HepG2 (cell line): ENCODE data around the gene GSPT1. TPM values are rescaled to one million over a fixed set of nuclear protein-coding genes. Genes with fewer than 3 reads are reported as not detected.

Experiments used
- ARNT2 ChIP-seq: sonication (generic); formaldehyde crosslinking; IDR thresholded peaks from 2 replicates; pipeline ENCODE4 v1.8.0; 2022; ENCODE audit warnings: mild to moderate bottlenecking, low read depth, missing genetic modification reagents, moderate library complexity
- HMGA1 ChIP-seq: sonication (generic); formaldehyde crosslinking; conservative IDR thresholded peaks from 2 replicates; pipeline ENCODE4 v1.4.0; 2020; ENCODE audit warnings: missing genetic modification reagents
- MIER3 ChIP-seq: IDR thresholded peaks from 2 replicates; pipeline ENCODE4 v1.6.1; 2016; ENCODE audit warnings: missing compliant biosample characterization, borderline replicate concordance
- SNAI1 ChIP-seq: sonication (generic); formaldehyde crosslinking; IDR thresholded peaks from 2 replicates; pipeline ENCODE4 v1.5.0; 2020; ENCODE audit warnings: mild to moderate bottlenecking, missing genetic modification reagents, borderline replicate concordance
- ZNF343 ChIP-seq: sonication (generic); formaldehyde crosslinking; IDR thresholded peaks from 2 replicates; pipeline ENCODE4 v1.4.0; 2020; ENCODE audit warnings: mild to moderate bottlenecking, missing genetic modification reagents
- ZNF350 ChIP-seq: sonication (generic); formaldehyde crosslinking; IDR thresholded peaks from 2 replicates; pipeline ENCODE4 v1.4.0; 2020; ENCODE audit warnings: mild to moderate bottlenecking, low read depth, missing genetic modification reagents, borderline replicate concordance
- ZNF354B ChIP-seq: sonication (generic); formaldehyde crosslinking; IDR thresholded peaks from 2 replicates; pipeline ENCODE4 v1.8.0; 2022; ENCODE audit warnings: mild to moderate bottlenecking, missing genetic modification reagents
- ZNF614 ChIP-seq: IDR thresholded peaks from 2 replicates; pipeline ENCODE4 v1.6.1; 2018; ENCODE audit warnings: missing biosample characterization, missing genetic modification reagents, inconsistent platforms, borderline replicate concordance
- ZNF678 ChIP-seq: sonication (generic); formaldehyde crosslinking; IDR thresholded peaks from 2 replicates; pipeline ENCODE4 v1.4.0; 2020; ENCODE audit warnings: mild to moderate bottlenecking, missing genetic modification reagents
- ZNF746 ChIP-seq: sonication (generic); formaldehyde crosslinking; IDR thresholded peaks from 2 replicates; pipeline ENCODE4 v1.8.0; 2022; ENCODE audit warnings: mild to moderate bottlenecking, missing genetic modification reagents
- polyA plus RNA-seq, 8 experiments: library from polyadenylated mRNA; depleted of rRNA in 3 of 8; stranded (reverse) in 7 of 8; unstranded in 1 of 8; fragments of >200 nt; fragmentation: Illumina TruSeq in 4 of 8; extraction: Trizol in 4 of 8; gene quantifications; 2 replicates each; pipeline versions ENCODE4 v1.2.1 to v1.2.3, GENCODE V29; 2011 to 2016; ENCODE audit warnings: low read depth in 4 of 8, missing spikeins in 1 of 8, mixed read lengths in 1 of 8; ENCODE audit not compliant: insufficient read depth in 1 of 8
- total RNA-seq, 5 experiments: library from RNA; depleted of rRNA; stranded (reverse); fragments of >200 nt; fragmentation: Illumina TruSeq; extraction: Trizol; gene quantifications; 2 replicates each; pipeline ENCODE4 v1.2.3, GENCODE V29; 2016; ENCODE audit warnings: low read depth in 1 of 5
- TF ChIP-seq, protein P1 (sequence below): conservative IDR thresholded peaks from 2 replicates; pipeline ENCODE4 v1.6.1; 2018; ENCODE audit warnings: missing genetic modification reagents
- TF ChIP-seq, protein P2 (sequence below): sonication (generic); formaldehyde crosslinking; IDR thresholded peaks from 2 replicates; pipeline ENCODE4 v1.4.0; 2020; ENCODE audit warnings: missing genetic modification reagents, borderline replicate concordance
- TF ChIP-seq, protein P3 (sequence below): sonication (generic); formaldehyde crosslinking; IDR thresholded peaks from 2 replicates; pipeline ENCODE4 v1.8.1; 2023; ENCODE audit warnings: mild to moderate bottlenecking, missing genetic modification reagents
- TF ChIP-seq, protein P4 (sequence below): sonication (generic); formaldehyde crosslinking; IDR thresholded peaks from 2 replicates; pipeline ENCODE4 v1.5.0; 2020; ENCODE audit warnings: mild to moderate bottlenecking, low read depth, missing genetic modification reagents, borderline replicate concordance
- TF ChIP-seq, protein P5 (sequence below): sonication (generic); formaldehyde crosslinking; IDR thresholded peaks from 2 replicates; pipeline ENCODE4 v1.4.0; 2020; ENCODE audit warnings: missing genetic modification reagents
- TF ChIP-seq, protein P6 (sequence below): sonication (generic); formaldehyde crosslinking; conservative IDR thresholded peaks from 2 replicates; pipeline ENCODE4 v1.8.0; 2022; ENCODE audit warnings: low read depth, missing genetic modification reagents

Gene GSPT1
- total and polyA plus RNA-seq, 2 of the 13 experiments (the other 11 are each of a cell fraction or from before 2014, with no cell fraction given) = 120 to 316 TPM

DNA sequence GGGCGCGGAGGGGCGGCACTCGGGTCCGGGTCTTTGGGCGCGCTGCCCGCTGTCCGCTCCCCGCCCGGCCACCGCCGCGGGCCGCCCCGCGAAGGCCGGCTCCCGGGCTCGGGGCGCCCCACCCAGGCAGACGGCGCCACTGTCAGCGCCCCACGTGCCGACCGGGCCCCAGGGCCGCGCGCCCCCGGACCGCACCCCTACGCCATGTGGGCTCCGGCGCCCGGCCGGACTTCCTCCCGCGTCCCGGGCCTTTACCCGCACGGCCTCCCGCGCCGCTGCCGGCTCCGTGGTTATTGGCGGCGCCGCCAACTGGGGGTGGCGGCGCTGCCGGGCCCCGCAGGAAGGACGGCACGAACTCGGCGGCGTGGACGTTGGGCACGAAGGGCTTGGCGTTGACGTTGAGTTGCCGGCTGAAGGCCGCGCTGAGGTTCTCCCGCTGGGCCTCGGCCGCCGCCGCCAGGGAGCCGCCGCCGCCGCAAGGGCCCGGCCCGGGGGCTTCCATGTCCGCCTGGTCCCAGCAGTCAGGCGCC, 577 bp downstream of the GSPT1 start (continued):
- no peak for TF ChIP-seq HMGA1 (CRISPR knock-in tag)
- no peak for TF ChIP-seq ZNF678 (CRISPR knock-in tag)
- TF ChIP-seq SNAI1 (CRISPR knock-in tag) = no peak
- TF ChIP-seq ARNT2 (CRISPR knock-in tag) = peak; percentile 56
- TF ChIP-seq, protein P1, sequence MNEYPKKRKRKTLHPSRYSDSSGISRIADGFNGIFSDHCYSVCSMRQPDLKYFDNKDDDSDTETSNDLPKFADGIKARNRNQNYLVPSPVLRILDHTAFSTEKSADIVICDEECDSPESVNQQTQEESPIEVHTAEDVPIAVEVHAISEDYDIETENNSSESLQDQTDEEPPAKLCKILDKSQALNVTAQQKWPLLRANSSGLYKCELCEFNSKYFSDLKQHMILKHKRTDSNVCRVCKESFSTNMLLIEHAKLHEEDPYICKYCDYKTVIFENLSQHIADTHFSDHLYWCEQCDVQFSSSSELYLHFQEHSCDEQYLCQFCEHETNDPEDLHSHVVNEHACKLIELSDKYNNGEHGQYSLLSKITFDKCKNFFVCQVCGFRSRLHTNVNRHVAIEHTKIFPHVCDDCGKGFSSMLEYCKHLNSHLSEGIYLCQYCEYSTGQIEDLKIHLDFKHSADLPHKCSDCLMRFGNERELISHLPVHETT (CRISPR knock-in tag) = no peak; the same call in 1 of the 2 replicates
- TF ChIP-seq ZNF746 (CRISPR knock-in tag) = no peak
- TF ChIP-seq, protein P2, sequence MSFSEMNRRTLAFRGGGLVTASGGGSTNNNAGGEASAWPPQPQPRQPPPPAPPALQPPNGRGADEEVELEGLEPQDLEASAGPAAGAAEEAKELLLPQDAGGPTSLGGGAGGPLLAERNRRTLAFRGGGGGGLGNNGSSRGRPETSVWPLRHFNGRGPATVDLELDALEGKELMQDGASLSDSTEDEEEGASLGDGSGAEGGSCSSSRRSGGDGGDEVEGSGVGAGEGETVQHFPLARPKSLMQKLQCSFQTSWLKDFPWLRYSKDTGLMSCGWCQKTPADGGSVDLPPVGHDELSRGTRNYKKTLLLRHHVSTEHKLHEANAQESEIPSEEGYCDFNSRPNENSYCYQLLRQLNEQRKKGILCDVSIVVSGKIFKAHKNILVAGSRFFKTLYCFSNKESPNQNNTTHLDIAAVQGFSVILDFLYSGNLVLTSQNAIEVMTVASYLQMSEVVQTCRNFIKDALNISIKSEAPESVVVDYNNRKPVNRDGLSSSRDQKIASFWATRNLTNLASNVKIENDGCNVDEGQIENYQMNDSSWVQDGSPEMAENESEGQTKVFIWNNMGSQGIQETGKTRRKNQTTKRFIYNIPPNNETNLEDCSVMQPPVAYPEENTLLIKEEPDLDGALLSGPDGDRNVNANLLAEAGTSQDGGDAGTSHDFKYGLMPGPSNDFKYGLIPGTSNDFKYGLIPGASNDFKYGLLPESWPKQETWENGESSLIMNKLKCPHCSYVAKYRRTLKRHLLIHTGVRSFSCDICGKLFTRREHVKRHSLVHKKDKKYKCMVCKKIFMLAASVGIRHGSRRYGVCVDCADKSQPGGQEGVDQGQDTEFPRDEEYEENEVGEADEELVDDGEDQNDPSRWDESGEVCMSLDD (CRISPR knock-in tag) = no peak
- TF ChIP-seq, protein P3, sequence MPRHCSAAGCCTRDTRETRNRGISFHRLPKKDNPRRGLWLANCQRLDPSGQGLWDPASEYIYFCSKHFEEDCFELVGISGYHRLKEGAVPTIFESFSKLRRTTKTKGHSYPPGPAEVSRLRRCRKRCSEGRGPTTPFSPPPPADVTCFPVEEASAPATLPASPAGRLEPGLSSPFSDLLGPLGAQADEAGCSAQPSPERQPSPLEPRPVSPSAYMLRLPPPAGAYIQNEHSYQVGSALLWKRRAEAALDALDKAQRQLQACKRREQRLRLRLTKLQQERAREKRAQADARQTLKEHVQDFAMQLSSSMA (CRISPR knock-in tag) = no peak
- TF ChIP-seq, protein P4, sequence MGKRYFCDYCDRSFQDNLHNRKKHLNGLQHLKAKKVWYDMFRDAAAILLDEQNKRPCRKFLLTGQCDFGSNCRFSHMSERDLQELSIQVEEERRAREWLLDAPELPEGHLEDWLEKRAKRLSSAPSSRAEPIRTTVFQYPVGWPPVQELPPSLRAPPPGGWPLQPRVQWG (CRISPR knock-in tag) = 0 out of 2 replicates have a peak, but pooled peaks have one; percentile 62
- TF ChIP-seq ZNF350 = no peak
- TF ChIP-seq ZNF354B = no peak
- no peak for TF ChIP-seq ZNF614 (CRISPR knock-in tag)
- TF ChIP-seq, protein P5, sequence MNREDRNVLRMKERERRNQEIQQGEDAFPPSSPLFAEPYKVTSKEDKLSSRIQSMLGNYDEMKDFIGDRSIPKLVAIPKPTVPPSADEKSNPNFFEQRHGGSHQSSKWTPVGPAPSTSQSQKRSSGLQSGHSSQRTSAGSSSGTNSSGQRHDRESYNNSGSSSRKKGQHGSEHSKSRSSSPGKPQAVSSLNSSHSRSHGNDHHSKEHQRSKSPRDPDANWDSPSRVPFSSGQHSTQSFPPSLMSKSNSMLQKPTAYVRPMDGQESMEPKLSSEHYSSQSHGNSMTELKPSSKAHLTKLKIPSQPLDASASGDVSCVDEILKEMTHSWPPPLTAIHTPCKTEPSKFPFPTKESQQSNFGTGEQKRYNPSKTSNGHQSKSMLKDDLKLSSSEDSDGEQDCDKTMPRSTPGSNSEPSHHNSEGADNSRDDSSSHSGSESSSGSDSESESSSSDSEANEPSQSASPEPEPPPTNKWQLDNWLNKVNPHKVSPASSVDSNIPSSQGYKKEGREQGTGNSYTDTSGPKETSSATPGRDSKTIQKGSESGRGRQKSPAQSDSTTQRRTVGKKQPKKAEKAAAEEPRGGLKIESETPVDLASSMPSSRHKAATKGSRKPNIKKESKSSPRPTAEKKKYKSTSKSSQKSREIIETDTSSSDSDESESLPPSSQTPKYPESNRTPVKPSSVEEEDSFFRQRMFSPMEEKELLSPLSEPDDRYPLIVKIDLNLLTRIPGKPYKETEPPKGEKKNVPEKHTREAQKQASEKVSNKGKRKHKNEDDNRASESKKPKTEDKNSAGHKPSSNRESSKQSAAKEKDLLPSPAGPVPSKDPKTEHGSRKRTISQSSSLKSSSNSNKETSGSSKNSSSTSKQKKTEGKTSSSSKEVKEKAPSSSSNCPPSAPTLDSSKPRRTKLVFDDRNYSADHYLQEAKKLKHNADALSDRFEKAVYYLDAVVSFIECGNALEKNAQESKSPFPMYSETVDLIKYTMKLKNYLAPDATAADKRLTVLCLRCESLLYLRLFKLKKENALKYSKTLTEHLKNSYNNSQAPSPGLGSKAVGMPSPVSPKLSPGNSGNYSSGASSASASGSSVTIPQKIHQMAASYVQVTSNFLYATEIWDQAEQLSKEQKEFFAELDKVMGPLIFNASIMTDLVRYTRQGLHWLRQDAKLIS (CRISPR knock-in tag) = no peak
- TF ChIP-seq ZNF343 (CRISPR knock-in tag) = no peak
- TF ChIP-seq, protein P6, sequence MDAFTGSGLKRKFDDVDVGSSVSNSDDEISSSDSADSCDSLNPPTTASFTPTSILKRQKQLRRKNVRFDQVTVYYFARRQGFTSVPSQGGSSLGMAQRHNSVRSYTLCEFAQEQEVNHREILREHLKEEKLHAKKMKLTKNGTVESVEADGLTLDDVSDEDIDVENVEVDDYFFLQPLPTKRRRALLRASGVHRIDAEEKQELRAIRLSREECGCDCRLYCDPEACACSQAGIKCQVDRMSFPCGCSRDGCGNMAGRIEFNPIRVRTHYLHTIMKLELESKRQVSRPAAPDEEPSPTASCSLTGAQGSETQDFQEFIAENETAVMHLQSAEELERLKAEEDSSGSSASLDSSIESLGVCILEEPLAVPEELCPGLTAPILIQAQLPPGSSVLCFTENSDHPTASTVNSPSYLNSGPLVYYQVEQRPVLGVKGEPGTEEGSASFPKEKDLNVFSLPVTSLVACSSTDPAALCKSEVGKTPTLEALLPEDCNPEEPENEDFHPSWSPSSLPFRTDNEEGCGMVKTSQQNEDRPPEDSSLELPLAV = 0 out of 2 replicates have a peak, but pooled peaks have one; percentile 1
- no peak for TF ChIP-seq MIER3 (CRISPR knock-in tag)
